HG03066 (cell line): Measurements from ENCODE around the gene KAT8.
A peak's percentile ranks its signal among the peaks of the same experiment; 100 is the strongest.
"Not testable (repeated sequence)": the region's sequence is repeated elsewhere in the genome, so short reads cannot be mapped to it uniquely, and the experiment has no call there.

ENCODE experiments used
- ATAC-seq: cut with Tn5 transposase; IDR thresholded peaks from one replicate; pipeline ENCODE4 v1.9.1; 2021; ENCODE audit warnings: low read depth; ENCODE audit not compliant: unreplicated experiment

The KAT8 gene

GRCh38 chr16:31083556-31083955 is 33.9 kb upstream of the KAT8 start:
- no peak for ATAC-seq

- no peak for ATAC-seq
Observed at GRCh38 chr16:31083981-31084380, 33.5 kb upstream of the KAT8 start.

GRCh38 chr16:31084584-31085302 is 32.7 kb upstream of the KAT8 start:
- no peak for ATAC-seq

- ATAC-seq, result no peak
Observed at GRCh38 chr16:31085411-31085810, 32.1 kb upstream of the KAT8 start.

GRCh38 chr16:31085873-31086628 is 31.4 kb upstream of the KAT8 start:
- no peak for ATAC-seq

DNA sequence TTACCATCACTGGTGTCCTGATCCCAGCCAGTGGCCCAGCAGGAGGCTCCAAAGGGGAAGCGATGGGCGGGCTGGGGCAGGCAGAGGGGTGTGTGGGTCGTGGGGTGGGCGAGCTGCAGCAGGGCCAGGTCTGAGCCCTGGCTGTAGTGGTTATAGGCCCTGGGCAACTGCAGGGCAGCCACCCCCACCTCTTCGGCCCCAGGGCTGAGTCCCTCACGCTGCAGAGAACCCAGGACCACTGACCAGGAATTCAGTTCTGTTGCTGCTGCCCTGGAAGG is 30.9 kb upstream of the KAT8 start:
- ATAC-seq, result no peak

- ATAC-seq, result no peak
Observed at GRCh38 chr16:31087481-31087880, 30.0 kb upstream of the KAT8 start.

DNA sequence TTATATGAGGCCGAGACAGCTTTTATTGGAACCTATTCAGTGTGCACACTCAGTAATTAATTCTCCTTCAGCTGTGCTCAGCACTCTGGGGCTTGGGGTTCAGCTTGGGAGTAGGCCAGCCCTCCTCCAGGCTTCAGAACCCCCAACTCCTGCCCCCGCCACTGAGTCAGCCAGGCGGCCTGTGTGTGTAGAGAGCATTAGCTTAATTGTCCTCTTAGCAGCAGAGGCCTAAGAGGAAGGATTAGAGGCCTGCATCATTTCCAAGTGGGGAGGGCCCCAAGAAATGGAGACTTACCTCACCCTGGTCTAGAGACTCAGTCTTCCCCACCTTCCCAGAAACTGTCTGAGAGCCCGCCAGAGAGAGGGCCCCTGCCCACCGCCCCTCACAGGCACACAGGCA is 29.5 kb upstream of the KAT8 start:
- ATAC-seq, result no peak

DNA sequence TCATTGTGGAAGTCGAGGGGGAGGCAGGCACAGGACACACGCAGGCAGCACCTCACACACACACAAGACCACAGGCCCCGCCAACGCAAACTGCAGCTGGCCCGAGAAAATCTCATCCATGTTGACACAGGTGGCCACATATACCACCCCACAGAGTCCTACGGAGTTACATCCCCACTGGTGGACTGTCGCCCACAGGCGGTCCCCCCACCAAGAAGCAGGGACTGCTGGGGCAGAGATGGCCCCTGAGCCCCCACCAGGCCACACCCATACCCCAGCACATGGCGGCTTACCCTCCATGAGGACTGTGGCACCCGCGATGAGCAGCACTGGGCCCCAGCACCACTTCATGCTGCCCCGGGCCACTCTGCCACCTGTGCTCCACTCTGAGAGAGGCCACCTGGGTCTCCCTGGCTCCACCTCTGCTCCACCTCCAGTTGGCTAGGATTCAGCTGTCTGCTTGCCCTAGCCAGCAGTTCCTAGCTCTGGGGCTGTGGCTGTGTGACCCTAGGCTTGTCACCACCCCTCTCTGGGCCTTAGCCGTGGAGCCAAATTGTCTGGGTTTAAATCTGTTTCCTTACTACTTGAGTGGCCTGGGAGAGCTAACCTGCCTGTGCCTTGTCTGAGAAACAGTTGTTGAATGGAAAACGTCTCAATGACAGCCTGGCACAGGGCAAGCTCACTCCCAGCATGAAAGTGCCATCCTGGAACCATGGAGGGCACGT is 28.8 kb upstream of the KAT8 start, which contains the start of gene PRSS53:
Gene PRSS53 (minus strand): TSS at position 485 of the 725 bp plus-strand sequence. CDS start 134 bp downstream, at position 351.
- no peak for ATAC-seq

DNA sequence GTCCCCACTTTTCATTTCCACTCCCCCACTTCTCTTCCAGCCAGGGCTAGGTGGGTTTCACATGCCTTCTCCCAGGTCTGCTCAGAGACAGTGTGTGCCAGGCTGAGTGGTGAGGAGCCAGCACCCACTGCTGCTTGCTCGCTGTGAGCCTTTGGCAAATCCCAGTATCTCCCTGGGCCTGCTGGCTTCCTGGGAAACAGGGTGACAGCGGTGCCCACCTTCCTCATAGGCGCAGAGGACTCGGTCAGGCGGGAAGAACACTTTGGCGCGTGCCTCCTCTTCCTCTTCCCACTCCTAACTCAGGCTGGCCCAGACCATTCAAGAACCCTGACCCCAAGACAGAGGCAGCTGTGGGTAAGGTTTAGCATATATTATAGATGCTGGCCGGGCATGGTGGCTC is 28.3 kb upstream of the KAT8 start:
- no peak for ATAC-seq

GRCh38 chr16:31090540-31090939 is 26.9 kb upstream of the KAT8 start:
- no peak for ATAC-seq

- ATAC-seq, result no peak
Observed at GRCh38 chr16:31092330-31092729, 25.1 kb upstream of the KAT8 start.

DNA sequence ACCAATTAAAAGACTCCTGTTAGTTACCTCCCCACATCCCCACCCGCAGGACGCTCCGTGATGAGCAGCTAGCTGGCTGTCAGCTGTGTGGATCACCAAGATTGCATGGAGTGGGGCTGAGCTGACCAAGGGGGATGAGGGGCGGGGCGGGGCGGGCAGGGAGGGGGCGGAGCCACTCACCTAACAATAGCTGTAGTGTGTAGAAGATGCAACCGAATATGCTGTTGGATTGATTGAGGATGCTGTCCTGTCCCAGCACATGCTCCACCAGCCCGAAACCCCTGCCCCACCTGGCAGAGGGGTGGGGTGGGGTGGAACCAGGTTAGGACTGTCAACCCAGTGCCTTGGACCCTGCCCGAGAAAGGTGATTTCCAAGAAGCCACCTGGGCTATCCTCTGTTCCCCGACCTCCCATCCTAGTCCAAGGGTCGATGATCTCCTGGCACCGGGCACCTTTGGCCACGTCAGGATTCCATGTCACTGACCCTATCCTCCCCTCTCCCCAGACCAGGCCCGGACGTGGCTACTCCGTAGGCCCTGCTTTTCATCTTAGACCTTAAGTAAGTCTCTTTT is 24.2 kb upstream of the KAT8 start:
- ATAC-seq, result no peak

DNA sequence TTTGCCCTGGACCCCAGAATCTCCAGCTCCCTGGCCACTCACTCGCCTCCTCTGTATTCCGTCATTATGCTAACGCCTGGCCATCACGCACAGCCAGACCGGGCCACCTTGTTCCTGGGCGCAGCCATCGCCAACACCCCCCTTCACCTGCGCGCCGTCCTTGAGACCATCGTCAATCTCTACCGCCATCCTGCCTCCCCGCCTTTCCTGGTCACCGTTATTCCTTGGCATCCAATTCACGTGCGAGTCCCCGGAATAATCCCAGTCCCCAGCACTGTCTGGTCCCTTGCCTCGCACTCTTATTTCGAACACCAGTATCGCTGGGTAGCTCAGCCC is 23.4 kb upstream of the KAT8 start:
- ATAC-seq, result peak; percentile 7

GRCh38 chr16:31094424-31095120 is 22.9 kb upstream of the KAT8 start, which contains the start of gene VKORC1:
VKORC1 (minus strand) TSS chr16:31094797; CDS start chr16:31094729, 68 bp downstream.
- ATAC-seq, result peak; percentile 82

GRCh38 chr16:31099860-31100638 is 17.4 kb upstream of the KAT8 start:
- ATAC-seq, result no peak

GRCh38 chr16:31100876-31101641 is 16.4 kb upstream of the KAT8 start:
- not testable (repeated sequence) for ATAC-seq

GRCh38 chr16:31105677-31106213 is 11.7 kb upstream of the KAT8 start:
- no peak for ATAC-seq
